ENCODE data around the gene MGAT4B.
"Not testable (repeated sequence)": the region's sequence is repeated elsewhere in the genome, so short reads cannot be mapped to it uniquely, and the experiment has no call there.

The MGAT4B gene

DNA sequence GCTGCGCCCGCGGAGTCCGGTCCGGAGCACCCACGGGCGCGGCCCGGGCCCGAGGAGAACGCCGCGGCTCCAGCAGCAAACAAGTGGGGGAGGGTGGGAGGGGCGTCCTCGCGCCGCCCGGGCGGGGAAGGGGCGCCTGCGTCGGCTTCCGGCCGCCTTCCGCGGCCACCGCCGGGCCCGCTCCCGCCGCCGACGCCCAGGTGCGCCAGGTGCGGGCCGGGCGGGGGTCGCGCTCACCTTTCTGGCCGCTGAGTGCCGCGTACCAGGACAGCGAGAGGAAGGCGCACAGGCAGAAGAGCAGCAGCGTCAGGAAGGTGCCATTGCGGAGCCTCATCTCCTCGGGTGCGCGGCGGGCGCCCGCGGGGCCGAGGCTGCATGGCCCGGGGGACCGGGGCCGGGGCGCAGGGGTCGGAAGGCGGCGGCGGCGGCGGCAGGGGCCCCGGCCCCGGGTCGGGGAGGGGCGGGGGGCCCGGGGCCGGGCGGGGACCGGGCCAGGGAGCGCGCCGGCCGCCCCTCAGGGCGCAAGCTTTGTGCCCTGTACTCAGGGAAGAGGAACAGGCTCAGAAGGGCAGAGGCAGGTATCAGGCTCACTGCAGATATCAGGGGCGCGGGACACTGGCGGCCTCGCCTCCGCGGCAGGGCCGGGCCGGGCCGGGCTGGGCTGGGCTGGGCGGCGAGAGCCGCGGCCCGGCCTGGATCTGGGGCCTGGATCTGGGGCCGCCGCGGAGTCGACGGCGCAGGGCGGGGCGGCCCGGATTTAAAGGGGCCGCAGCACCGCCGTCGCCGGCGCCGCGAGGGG is at the start of gene MGAT4B:
TSS of gene MGAT4B (minus strand) at position 617 of the 799 bp plus-strand sequence. CDS start at position 334, 283 bp downstream.
- DNase-seq (ENCODE audit: low read depth in 2 of 2), result no peak

DNA sequence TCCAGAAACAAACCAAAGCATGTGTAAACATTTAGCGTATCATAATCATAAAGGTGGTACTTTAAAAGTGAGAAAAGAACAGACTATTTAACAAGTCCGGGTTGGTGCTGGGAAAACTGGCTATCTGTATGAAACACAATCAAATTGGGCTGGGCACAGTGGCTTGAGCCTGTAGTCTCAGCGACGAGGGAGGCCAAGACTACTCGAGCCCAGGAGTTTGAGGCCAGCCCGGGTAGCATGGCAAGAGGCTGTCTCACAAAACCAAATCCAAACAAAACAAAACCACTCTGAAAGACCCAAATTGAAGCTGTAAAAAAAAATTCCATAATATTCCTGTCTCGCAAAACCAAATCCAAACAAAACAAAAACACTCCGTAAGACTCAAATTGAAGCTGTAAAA is 47.7 kb upstream of the MGAT4B start:
- no peak for DNase-seq (ENCODE audit: low read depth in 2 of 2)

DNA sequence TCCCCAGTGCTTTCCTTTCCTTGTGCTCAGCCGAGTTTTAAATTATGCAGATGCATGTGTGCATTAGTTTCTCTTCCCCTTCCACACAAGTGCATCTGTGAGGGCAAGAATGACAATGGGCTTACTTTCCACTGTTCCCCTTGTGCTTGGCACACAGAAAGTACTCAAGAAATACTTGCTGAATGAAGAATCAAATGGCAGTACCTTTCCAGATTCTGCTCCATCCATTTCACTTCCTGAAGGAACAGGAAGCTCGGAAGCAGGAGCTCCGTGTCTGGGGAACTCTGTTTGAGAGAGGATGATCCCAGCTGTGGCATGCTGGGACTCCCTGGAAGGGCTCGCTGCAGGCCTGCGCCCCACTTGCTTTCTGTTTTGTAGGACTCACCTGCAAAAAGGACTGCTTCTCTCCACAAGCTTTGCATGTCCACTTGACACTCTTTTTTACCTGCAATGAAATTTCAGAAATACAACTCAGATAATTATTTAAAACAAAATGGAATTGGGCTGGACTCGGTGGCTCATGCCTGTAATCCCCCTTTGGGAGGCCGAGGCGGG is 46.4 kb upstream of the MGAT4B start:
- no peak for DNase-seq (ENCODE audit: low read depth in 2 of 2)

DNA sequence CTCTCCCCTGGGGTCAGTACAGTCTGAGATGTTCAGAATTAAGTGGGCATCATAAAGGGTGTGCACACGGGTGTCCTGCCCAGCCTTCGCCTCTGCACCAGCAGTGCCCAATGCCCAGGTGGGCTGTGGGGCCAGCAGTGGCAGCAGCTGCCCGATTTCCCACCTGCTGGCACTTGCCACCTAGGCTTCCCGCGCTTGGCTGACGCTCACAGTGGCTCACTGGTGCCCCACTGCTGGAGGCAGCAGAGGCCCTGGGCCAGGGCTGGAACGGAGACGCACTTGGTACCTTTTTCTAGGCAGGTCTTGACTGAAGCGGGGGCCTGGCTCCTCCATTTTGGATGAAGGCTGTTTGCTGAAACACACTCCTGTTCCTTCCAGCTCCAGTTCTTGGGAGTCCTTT is 35.0 kb upstream of the MGAT4B start:
- DNase-seq (ENCODE audit: low read depth in 2 of 2), result no peak

DNA sequence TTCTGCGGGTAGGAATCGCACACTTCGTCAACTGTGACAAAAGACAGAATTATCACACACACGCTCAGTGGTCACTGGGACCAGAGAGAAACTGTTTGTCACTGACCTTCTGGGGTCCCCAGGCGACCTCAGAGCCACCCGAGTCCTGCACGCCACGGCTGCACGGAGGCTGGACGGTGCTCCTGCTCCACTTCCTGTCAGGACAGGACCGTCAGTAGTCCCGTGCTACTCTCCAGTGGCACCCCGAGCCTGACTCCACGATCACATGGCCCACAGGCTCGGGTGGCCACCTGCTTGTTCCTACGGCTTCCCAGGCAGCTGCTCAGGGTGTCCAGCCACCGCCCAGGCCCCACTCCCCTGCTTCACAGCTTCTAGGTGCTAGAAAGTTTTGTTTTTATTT is 34.1 kb upstream of the MGAT4B start:
- no peak for DNase-seq (ENCODE audit: low read depth in 2 of 2)

DNA sequence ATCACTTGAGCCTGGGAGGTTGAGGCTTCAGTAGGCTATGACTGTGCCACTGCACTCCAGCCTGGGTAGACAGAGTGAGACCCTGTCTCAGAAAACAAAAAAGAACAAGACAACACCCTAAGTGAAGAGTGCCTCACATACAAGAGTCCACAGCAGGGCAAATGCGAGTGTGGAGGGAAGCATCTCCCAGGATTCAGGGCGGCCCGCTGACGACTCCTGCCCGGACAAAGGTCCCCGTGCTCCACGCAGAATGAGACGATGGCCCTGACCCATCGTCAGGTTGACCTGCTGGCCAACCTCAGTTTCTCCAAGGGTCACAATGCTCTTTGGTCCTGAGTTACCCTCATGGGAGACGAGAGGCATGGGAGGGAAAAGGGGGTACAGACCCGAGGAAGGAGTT is 33.7 kb upstream of the MGAT4B start:
- no peak for DNase-seq (ENCODE audit: low read depth in 2 of 2)

DNA sequence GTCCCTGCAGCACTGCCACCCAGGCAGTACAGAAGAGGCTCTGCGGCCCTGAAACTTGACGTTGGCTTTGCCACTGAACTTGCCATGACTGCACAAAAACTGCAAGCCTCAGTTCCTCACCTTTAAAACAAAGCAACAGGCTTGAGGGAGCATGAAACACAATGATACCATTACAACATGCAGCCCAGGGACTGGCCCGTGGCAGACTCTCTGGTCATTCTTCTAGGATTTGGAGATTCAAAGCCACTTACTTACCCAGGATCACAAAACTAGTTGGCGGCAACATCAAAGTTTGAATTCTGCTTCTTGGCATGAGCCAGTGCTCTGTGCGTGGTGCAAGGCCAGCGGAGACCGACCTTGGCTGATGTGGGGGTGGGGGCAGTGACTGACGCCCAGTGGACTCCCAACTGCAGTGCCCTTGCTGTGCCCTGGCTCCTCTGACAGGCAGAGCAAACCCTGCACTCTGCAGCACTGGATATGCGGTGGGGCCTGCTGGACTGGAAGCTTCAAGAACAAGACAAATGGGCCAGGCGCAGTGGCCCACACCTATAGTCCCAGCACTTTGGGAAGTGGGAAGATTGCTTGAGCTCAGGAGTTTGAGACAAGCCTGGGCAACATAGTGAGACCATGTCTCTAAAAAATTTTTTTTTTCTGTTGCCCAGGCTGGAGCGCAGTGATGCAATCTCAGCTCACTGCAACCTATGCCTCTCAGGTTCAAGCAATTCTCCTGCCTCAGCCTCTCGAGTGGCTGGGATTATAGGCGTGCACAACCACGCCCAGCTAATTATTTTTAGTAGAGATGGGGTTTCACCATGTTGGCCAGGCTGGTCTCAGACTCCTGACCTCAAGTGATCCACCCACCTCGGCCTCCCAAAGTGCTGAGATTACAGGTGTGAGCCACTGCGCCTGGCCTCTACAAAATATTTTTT is 32.9 kb upstream of the MGAT4B start:
- DNase-seq (ENCODE audit: low read depth in 2 of 2), result no peak

DNA sequence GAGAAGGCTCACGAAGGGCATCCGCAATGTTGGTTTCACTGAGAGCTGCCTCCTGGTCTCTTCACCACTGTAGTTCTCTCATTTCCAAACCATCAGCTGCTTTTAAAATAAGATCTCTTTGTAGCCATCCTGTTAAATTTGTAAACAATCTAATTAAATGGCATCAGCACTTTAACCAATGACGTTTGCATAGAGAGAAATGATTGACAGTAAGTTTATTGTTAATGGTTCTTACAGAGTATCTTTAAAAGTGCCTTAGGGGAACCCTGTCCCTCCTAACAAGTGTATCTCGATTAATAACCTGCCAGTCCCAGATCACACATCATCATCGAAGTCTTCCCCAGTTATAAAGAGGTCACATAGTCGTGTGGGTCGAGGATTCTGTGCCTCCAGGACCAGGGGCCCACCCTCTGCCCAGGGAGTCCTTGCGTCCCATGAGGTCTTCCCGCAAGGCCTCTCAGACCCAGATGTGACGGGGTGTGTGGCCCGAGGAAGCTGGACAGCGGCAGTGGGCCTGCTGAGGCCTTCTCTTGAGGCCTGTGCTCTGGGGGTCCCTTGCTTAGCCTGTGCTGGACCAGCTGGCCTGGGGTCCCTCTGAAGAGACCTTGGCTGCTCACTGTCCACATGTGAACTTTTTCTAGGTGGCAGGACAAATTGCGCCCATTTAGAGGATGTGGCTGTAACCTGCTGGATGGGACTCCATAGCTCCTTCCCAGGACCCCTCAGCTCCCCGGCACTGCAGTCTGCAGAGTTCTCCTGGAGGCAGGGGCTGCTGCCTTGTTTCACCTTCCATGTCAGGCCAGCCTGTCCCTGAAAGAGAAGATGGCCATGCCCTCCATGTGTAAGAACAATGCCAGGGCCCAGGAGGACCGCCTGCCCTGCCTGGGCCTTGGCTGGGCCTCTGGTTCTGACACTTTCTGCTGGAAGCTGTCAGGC is 30.7 kb upstream of the MGAT4B start:
- DNase-seq (ENCODE audit: low read depth in 2 of 2), result no peak

DNA sequence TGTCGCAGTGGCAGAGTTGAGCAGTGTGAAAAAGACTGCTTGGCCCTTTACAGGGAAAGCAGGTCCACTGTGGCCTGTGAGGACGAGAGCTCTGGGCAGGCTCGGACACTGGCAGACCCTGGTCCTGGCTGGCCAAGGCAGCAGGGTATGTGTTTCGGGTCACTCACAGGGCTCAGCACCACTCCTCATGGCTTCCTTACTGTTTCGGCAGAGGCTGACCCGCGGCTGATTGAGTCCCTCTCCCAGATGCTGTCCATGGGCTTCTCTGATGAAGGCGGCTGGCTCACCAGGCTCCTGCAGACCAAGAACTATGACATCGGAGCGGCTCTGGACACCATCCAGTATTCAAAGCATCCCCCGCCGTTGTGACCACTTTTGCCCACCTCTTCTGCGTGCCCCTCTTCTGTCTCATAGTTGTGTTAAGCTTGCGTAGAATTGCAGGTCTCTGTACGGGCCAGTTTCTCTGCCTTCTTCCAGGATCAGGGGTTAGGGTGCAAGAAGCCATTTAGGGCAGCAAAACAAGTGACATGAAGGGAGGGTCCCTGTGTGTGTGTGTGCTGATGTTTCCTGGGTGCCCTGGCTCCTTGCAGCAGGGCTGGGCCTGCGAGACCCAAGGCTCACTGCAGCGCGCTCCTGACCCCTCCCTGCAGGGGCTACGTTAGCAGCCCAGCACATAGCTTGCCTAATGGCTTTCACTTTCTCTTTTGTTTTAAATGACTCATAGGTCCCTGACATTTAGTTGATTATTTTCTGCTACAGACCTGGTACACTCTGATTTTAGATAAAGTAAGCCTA is 29.8 kb upstream of the MGAT4B start:
- no peak for DNase-seq (ENCODE audit: low read depth in 2 of 2)

DNA sequence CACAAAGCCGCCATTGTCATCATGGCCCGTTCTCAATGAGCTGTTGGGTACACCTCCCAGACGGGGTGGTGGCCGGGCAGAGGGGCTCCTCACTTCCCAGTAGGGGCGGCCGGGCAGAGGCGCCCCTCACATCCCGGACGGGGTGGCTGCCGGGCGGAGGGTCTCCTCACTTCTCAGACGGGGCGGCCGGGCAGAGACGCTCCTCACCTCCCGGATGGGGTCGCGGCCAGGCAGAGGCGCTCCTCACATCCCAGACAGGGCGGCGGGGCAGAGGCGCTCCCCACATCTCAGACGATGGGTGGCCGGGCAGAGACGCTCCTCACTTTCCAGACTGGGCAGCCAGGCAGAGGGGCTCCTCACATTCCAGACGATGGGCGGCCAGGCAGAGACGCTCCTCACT is 28.2 kb upstream of the MGAT4B start:
- not testable (repeated sequence) for DNase-seq (ENCODE audit: low read depth in 2 of 2)

DNA sequence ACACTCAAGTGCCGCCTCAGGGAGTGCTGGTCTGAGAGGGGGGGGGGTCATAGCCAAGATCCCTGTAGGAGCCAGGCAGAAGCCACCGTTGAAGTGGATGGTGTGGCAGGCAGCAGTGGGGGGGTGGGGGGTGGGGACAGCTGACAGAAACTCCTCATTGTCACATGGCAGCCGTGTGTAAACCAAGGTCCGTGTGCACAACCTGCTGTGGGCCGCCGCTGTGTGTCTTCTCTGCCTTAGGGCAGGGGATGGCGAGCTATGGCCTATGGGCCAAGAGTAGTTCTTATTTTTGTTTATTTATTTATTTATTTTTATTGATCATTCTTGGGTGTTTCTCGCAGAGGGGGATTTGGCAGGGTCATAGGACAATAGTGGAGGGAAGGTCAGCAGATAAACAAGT is 27.5 kb upstream of the MGAT4B start:
- no peak for DNase-seq (ENCODE audit: low read depth in 2 of 2)

DNA sequence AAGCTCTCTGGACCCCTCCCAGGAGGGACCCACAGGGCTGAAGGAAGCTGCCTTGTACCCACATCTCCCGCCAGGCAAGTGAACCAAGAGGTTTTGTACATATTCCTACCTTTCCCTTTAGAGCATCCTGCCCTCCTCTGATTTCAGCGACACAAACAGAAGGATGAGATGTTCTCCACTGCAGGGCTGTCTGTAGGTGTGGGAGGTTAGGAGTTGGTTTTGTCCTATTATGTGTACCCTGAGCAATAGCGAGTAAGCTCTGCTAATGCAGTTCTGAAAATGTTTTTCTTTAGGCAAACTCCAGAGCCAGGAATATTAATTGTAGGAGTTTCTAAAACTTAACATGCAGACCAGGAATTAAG is 27.0 kb upstream of the MGAT4B start:
- DNase-seq (ENCODE audit: low read depth in 2 of 2), result no peak

DNA sequence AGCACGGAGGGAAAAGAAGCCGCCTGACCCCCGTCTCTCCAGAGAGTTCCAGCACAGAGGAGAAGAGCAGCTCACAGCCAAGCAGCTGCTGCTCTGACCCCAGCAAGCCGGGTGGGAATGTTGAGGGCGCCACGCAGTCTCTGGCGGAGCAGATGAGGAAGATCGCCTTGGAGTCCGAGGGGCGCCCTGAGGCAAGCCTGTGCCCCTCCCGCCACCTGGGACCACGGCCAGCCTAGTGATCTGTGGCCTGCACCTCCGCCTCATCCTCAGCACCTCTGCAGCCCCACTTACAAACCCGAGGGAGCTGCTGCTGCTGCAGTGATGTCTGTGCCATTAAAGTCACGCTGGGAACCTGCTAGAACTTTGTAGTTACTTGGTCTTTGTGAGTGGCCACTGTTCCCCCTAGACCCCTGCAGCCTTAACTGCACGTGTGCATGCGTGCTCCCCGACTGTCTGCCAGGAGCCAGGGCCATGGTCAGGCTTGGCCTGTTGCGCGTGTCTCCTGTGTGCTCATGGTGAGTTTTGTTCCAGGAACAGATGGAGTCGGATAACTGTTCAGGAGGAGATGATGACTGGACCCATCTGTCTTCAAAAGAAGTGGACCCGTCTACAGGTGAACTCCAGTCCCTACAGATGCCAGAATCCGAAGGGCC is 26.5 kb upstream of the MGAT4B start:
- no peak for DNase-seq (ENCODE audit: low read depth in 2 of 2)

DNA sequence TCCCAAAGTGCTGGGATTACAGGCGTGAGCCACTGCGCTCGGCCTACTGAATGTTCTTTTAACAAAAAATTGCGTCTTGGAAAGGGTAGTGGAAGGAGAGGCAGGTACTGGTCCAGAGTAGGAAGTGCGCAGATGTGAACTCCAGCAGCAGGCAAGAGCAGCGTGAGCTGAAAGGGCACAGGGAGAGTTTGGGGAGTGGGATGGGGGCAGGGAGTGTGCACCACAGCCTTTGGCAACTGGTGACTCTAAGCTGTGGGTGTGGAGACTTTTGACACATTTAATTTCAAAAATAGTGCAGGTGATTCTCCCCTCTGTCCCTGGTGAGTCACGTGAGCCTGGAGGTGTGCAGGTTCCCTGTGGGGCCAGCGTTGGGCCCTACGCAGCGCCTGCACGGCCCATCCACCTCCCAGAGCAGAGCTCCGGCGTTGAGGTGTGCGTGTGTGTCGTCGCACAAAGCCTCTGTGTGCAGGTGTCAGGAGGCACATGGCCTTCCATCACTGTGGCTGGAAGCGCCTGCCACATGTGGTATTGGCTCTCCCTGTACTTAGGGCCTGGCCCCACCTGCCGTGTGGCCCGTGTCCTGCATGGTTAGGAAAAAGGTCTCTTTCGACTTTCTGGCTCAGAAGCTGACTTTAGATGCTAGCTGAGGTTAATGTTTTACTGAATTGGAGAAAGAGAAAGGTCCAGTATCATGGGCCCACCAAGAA is 25.5 kb upstream of the MGAT4B start:
- no peak for DNase-seq (ENCODE audit: low read depth in 2 of 2)

DNA sequence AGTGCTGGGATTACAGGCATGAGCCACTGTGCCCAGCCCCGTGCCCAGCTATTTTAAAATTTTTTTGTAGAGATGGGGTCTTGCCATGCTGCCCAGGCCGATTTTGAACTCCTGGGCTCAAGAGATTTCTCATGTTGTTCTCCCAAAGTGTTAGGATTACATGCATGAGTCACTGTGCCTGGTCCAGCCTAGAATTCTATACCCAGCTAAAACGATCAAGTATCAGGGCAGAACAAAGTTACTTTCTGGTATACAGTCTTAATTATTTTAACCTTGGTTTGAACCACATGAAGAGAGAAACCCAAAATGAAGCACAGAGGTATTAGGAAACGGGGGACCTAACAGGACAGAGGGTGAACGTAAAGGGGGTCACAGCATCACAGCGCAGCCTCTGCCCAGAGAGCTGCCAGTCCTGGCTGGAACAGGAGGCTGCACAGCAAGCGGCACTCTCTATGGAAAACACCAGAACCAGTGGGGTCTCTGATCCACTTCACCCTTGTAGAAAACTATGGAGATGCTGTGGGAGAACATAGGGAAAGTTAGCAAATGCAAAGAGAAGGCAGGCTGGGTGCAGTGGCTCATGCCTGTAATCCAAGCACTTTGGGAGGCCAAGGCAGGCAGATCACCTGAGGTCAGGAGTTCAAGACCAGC is 24.3 kb upstream of the MGAT4B start:
- no peak for DNase-seq (ENCODE audit: low read depth in 2 of 2)

DNA sequence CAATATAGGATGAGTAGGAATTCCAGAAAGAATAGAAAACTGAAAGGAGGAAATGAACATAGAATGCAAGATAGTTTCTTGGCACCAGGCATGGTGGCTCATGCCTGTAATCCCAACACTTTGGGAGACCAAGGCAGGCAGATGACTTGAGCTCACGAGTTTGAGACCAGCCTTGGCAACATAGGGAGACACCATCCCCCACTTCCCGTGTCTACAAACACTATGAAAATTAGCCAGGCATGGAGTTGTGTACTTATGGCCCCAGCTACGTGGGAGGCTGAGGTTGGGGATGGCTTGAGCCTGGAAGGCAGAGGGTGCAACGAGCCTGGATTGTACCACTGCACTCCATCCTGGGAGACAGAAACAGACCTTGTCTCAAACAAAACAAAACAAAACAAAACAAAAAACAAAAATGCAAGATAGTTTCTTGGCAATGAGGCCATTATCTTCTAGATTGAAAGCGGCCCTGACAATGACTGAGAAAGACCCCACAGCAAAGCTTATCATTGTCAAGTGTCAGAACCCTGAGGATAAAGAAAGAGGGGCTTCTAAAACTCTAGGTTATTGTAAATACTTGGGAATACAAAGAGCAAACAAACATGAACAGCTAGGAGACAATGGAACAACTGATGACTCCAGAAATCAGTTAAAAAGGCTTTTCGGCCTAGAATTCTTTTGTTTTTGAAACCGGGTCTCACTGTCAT is 23.2 kb upstream of the MGAT4B start:
- no peak for DNase-seq (ENCODE audit: low read depth in 2 of 2)

DNA sequence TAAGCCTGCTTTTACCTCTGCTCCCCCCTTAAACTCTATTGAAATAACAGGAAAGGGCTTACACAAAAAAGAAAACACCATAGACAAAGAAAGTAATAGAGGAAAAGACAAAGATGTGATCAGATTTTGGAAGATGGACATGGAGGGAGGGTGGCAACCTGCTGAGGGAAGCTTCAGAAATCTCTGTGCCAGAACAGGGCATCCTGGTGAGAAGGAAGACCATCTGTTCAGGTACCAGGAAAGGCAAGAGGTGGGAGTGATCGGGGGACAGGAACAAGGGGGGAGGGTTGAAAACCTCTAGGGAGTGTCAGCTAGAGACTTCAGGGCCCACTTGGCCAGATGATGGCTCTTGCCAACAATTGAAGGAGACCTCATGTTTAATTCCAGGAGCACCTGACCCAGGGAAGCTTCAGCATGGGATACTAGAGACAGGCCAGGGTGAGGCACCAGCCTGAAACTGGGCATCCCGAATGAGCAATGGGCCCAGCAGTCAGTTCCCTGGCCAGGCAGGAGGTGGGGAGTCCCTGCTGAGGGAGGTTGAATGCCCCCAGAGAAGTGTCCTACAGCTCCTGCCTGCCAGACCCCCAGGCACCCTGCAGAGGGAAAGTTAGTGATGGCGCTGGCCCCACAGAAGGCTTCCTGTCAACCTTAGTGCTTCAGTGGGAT is 22.2 kb upstream of the MGAT4B start:
- no peak for DNase-seq (ENCODE audit: low read depth in 2 of 2)

DNA sequence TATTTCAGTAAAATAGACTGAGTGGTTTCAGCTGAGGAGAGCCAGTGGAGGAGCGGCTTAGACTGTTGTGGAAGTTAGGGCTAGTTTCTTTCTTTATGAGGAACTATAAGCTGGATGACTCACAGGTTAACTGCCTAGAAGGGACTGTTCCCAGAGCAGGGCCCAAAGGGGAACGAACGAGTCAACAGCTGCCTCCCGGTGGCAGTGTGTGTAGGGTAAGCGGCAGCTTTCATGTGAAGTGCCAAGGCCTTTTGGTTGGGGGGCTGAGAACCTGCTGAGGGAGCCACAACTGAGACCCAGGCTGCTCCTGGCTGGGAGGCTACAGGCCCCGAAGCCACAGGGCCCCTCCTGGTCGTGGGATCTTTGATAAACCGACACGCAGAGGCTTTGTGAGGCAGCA is 21.0 kb upstream of the MGAT4B start:
- no peak for DNase-seq (ENCODE audit: low read depth in 2 of 2)

Measured in fibroblast of skin of left quadriceps (primary cell).